Stimulated activated CD4-positive, alpha-beta T cell treated with anti-CD3 and anti-CD28 coated beads, TNF-alpha, amount 100 ng/mL, for 1 hour (primary cell): Measurements from ENCODE around the gene YWHAG.
"Not testable (repeated sequence)": the region's sequence is repeated elsewhere in the genome, so short reads cannot be mapped to it uniquely, and the experiment has no call there.

Source experiments
- DNase-seq, 3 donors: peaks; one replicate each; pipeline ENCODE4 v3.0.0-alpha.2; 2020; ENCODE audit warnings: low read depth in 3 of 3, low spot score in 1 of 3

Gene YWHAG

DNA sequence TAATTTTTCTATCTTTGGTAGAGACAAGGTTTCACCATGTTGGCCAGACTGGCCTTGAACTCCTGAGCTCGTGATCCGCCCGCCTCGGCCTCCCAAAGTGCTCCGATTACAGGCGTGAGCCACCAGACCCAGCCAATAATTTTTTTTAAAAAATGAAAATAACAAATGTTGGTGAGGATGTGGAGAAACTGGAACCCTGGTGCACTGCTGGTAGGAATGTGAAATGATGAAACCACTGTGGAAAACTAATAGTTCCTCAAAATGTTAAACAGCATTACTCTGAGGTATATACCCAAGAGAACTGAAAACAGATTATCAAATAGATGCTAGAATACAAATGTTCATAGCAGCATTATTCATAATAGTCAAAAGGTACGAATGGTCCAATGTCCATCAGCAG is 23.0 kb upstream of the YWHAG start:
- no peak for DNase-seq

DNA sequence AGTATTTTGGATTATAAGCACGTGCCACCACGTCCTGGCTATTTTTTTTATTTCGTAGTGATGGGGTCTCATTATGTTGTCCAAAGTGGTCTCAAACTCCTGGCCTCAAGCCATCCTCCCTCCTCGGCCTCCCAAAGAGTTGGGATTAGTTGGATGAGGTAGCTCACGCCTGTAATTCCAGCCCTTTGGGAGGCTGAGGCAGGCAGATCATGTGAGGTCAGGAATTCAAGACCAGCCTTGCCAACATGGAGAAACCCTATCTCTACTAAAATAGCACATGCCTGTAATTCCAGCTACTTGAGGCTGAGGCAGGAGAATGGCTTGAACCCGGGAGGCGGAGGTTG is 21.8 kb upstream of the YWHAG start:
- no peak for DNase-seq

DNA sequence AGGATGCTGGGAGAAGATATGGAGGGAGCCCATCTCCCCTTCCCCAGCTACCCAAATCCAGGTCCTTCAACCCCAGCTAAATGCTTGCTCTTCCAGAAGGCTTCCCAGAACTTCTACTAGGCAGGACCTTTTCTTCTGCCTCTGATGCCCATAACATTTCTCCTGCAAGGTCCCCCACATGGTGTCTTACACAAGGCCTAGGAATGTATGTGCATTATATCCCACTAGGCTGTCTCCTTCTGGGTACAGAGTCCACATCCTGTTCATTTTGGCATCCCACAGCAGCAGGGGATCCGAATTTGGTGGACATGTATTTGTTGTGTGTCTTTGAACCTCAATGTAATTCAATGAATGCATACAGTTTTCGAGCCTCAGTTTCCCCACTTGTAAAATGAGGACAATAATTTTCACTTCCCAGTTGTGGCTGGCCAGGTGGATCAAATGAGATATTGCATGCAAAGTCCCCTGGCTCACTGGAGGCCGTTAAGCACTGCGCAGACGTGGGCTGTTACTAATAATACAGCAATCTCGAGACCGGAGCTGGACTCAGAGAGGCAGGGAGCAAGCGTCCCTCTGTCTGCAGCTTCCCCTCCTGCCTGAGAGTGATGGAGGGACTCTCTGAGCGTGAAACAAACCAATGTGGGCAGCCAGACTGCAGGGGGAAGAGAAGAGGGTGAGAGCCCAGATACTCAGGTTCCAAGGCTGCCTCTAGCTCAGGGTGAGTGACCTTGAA is 18.6 kb upstream of the YWHAG start:
- no peak for DNase-seq

GRCh38 chr7:76375251-76375650 is 16.5 kb upstream of the YWHAG start:
- DNase-seq: no peak

- DNase-seq: no peak
Observed at GRCh38 chr7:76372984-76373833, 14.4 kb upstream of the YWHAG start.

- no peak for DNase-seq
Observed at GRCh38 chr7:76371396-76371795, 12.6 kb upstream of the YWHAG start.

- DNase-seq: no peak
Observed at GRCh38 chr7:76369018-76369417, 10.2 kb upstream of the YWHAG start.

GRCh38 chr7:76368190-76368589 is 9.4 kb upstream of the YWHAG start:
- DNase-seq: no peak

- DNase-seq: no peak
Observed at GRCh38 chr7:76364198-76364584, 5.4 kb upstream of the YWHAG start.

DNA sequence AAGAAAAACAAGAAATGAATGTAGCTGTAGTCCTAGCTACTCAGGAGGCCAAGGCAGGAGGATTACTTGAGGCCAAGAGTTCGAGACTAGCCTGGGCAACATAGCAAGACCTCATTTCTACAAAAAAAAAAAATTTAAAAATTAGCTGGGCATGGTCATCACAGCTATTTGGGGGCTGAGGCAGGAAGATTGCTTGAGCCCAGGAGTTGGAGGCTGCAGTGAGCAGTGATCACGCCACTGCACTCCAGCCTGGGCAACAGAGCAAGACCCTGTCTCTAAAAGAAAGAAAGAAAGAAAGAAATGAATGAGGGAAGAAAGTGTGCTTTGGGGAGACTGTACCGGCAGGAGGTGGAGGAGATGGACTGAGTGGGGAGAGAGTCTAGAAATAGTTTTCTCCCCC is 5.0 kb upstream of the YWHAG start:
- DNase-seq: not testable (repeated sequence)

DNA sequence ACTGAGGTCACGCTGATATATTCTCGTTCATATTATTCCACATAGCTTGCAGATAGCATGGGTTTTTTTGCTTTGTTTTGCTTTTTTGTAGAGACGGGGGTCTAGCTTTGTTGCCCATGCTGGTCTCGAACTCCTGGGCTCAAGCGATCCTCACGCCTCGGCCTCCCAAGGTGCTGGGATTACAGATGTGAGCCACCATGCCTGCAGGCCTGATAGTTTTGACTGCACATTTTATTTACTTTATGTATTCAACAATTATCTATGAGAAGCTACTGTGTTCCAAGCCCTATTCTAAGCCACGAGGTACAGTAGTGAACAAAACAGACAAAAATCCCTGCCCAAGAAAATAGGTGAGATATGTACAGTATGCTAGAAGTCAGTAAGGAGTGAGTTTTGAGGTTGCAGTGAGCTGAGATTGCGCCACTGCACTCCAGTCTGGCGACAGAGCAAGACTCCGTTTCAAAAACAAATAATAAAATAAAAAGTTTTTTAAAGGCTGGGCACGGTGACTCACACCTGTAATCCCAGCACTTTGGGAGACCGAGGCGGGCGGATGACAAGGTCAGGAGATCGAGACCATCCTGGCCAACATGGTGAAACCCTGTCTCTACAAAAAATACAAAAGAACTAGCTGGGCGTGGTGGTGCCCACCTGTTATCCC is 1.3 kb upstream of the YWHAG start:
- no peak for DNase-seq

GRCh38 chr7:76359111-76359977 is 553 bp upstream of the YWHAG start:
- DNase-seq: peak; percentile 83 to 91 (median 89)

GRCh38 chr7:76358011-76358480 is 745 bp downstream of the YWHAG start:
- DNase-seq: peak in 2 of 3 donors; percentile 12 to 52

DNA sequence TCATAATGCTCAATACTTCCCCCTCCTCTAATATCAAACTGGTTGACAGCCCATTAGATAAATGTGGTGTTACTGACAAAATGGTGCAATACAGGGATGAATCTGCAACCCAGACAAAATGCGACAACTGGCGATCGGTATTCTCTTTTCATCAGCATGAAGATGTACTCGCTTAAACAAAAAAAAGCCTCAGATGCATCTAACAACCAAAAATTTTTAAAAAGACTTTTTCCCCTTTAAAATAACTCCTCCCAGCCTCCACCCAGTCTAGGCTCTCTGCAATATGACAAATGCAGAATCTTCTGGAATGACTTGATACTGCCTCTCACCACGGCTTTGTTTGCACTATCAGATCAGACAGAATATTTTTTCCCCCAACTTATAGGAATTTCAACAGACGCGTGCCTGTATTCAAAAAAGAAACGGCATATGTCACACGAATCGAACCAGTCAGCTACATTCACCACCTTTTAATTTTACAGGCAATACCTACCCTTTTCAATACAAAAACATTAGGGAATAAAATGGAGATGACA is 1.2 kb downstream of the YWHAG start:
- DNase-seq: no peak

DNA sequence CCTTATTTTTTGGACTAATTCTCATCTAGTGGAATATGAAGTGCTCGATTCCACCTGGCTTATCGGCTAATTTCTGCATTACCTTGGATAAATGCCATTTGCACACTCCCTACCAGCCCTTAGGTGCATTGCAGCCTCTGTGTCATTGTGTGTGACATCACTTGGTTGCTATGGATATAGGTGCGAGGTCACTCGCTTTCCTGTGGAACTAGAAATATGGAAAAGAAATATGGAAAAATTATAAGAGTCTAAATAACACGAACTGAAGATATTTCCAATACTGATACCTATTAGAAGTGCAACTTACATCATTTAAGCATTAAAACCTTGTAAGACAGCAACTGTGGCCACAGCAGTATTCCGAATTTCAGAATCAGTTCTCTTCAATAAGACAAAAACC is 2.0 kb downstream of the YWHAG start:
- no peak for DNase-seq

DNA sequence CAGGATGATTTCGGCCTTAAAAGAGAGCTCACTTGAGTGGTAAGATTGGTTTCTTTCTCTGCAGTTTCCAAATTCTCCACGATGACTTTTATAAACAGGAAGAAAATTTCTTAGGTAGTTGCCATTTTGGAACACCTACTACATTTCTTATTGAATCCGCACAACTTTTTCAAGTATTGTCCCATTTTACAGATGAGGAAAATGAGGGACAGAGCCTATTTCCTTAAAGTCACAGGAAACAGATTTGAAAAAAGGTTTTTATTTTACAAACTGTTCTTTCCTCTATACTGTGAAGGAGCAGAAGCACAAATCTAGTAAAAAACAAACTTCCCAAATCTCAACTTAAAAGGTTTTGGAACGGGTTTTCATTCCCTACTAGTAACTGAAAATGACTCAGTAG is 2.7 kb downstream of the YWHAG start:
- DNase-seq: no peak

- DNase-seq: no peak
Observed at GRCh38 chr7:76354981-76355730, 3.6 kb downstream of the YWHAG start.

GRCh38 chr7:76354516-76354915 is 4.3 kb downstream of the YWHAG start:
- no peak for DNase-seq

- no peak for DNase-seq
Observed at GRCh38 chr7:76353744-76354143, 5.0 kb downstream of the YWHAG start.

DNA sequence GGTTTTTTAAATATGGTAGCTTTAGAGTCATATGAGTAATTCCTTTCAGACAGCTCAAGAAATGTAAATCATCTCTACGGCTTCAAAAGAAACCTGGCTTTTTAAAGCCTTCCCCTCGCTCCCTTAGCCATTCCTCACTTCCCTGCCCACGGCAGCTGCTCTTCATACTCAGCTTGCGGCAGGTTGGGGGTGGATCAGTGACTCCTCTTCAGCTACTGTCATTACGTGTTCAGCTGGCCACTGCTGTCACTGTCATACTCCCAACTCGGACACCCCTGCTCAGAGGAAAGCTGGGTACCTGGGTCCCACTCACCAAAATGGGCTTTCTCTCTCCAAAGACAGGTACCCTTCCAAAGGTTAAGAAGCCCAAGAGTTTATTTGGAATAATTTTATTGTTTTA is 6.6 kb downstream of the YWHAG start:
- DNase-seq: no peak
